Measurements from ENCODE around the gene BUD23.
"Not testable (repeated sequence)": the region's sequence is repeated elsewhere in the genome, so short reads cannot be mapped to it uniquely, and the experiment has no call there.

BUD23 gene

DNA sequence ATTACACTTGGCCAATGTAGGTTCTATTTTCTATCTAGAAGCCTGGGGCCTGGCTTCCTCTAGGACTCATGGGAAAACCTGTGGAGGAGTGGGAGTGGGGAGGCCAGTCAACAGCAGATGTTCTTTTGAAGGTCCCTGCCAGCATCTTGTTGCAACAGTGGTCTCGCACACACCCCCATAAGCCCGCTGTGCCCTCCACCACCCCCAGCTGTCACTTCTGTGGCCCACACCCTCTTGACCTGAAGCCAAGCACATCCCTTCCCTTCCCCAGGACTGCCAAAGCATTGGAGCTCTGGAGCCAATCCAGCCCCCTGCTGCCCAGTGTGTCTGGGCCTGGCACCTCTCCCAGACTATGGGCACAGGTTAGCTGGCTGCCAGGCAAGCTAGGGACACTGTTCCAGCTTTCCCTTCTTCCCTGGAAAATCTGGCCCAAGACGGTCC is 38.0 kb downstream of the BUD23 start:
- DNase-seq = no peak

DNA sequence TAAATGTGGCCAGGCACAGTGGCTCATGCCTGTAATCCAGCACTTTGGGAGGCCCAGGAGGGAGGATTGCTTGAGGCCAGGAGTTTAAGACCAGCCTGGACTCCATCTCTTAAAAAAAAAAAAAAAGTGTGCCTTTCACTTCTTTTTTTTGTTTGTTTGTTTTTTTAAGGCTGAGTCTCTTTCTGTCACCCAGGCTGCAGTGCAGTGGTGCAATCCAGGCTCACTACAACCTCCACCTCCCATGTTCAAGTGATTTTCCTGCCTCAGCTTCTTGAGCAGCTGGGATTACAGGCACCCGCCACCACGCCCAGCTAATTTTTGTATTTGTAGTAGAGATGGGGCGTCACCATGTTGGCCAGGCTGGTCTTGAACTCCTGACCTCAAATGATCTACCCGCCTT is 38.8 kb downstream of the BUD23 start:
- not testable (repeated sequence) for DNase-seq

DNA sequence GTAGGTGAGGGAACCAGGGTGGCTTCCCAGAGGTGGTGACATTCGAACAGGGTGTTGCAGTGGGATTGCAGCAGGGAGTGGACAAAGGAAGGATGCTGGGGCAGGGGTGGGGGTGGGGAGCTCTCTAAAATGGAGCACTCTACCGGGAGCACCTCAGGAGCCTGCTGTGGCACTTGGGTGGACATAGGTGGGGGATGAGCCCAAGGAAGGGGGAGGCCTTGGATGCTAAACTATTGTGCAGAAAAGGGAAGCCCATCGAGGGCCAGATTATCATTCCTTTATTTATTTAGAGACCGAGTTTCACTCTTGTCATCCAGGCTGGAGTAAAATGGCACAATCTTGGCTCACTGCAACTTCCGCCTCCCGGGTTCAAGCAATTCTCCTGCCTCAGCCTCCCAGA is 39.4 kb downstream of the BUD23 start:
- no peak for DNase-seq

DNA sequence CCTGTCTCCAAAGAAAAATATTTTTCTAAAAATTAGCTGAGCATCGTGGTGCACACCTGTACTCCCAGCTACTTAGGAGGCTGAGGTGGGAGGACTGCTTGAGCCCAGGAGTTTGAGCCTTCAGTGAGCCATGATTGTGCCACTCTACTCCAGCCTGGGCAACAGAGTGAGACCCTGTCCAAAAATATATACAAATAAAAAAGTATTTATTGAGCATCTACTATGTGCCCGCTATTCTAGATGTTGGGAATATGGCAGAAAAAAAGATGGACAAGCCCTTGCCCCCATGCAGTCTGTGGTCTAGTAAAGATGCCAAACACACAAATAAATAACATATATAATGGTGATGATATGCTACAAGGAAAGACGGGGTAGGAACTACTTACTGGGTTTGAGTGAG is 40.4 kb downstream of the BUD23 start:
- DNase-seq = no peak

DNA sequence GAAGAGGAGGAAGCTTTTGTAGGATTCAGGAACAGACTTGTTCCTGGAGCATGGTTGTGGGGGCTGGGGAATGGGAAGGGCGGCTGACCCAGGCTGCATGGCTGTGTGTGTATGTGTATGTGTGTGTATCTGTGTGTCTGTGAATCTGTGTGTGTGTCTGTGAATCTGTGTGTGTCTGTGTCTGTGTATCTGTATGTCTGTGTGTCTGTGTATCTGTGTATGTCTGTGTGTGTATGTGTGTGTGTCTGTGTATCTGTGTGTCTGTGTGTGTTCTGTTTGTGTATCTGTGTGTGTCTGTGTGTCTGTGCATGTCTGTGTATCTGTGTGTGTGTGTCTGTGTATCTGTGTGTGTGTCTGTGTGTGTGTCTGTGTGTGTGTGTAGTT is 42.7 kb downstream of the BUD23 start:
- no peak for DNase-seq

DNA sequence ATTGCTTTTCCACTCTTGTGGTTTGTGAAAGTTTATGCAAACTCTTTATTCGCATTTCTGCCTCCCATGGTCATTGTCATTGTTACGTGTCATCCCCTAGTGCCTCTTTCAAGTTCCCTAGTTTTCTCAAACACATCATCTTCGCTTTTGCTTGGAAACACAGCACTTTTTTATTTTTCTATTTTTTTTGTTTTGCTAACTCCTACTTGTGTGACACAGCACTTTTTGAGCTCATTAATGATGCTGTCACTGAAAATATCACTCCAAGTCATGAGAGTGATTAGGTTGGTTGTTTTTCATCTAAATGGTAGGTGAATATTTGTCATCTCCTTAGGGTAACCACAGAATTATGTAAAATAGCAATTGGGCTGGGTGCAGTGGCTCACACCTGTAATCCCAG is 44.6 kb downstream of the BUD23 start:
- DNase-seq = no peak

DNA sequence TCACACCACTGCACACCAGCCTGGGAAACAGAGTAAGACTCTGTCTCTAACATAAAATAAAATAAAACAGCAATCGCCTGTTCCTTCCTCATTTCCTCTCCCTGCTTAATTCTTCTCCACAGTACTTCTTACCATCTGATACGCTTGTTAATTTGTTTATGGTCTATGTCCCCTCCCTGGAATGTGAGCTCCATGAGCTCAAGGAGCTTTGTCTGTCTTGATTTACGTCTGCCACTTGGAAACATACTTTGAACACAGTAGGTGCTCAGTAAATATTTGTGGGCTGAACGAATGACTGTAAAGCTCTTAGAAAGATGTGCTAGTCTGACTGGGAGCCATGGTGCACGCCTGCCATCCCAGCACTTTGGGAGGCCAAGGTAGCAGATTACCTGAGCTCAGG is 45.2 kb downstream of the BUD23 start:
- no peak for DNase-seq

DNA sequence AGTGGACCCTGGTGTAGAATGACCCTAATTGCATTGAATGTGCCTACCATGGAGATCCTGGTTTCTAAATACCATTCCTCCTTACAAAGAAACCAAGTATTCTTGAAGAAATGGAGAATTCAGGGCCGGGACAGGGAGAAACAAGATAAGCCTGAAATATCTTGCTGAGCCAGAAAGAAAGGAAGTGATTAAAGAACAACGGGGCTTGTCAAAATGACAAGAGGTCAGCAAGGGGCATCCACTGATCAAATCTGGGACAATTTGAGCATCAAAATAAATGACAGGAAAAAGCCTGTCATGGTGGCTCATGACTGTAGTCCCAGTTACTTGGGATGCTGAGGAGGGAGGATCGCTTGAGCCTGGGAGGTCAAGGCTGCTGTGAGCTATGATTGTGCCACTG is 47.1 kb downstream of the BUD23 start:
- no peak for DNase-seq

DNA sequence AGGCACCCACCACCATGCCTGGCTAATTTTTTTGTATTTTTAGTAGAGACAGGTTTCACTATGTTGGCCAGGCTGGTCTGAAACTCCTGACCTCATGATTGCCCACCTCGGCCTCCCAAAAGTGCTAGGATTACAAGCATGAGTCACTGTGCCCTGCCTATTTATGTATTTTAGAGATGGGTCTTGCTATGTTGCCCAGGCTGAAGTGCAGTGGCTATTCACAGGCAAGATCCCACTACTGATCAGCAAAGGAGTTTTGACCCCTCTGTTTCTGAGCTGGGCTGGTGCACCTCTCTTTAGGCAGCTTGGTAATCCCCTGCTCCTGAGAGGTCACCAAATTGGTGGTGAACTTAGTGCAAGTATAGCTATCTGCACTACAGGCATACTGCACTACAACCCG is 49.0 kb downstream of the BUD23 start:
- DNase-seq = no peak

DNA sequence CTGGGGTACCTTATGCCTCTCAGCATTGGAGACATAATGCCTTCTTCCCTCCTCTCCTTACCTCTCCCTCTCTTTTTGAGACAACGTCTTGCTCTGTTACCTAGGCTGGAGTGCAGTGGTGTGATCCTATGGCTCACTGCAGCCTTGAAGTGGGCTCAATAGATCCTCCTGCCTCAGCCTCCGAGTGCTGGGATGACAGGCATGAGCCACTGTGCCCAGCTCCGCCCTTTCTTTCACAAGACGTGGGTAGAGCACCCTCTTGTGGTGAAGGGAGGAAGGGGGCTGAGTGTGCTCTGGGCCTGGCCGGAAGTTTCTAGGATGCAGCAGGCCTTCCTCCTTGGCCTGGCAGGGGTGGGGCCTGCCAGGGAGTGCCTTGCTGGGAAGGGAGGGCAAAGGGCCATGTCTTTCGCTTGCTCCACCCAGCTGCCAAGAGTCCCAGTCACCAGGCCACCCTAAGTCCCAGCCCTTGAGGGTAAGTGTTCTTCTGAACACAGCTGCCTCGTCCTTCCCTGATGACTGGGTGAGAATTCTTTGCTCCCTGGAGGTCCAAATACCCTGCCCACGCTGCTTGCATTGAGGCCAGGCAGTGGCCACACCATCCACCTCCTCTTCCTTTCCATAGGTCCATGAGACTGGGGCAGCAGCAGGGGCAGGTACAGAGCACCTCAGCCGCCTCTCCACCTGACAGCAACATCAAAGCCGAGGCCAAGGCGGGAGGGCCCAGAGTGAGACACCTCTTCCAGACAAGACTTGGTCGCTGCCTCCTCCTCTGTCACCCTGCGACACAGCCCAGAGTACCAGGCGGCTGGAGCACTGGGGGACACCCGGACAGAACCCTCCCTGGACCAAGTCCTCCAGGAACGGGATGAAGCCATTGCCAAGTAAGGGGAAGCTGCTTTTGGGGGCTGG is 51.5 kb downstream of the BUD23 start:
- peak; percentile 54 to 76 (median 58) for DNase-seq

DNA sequence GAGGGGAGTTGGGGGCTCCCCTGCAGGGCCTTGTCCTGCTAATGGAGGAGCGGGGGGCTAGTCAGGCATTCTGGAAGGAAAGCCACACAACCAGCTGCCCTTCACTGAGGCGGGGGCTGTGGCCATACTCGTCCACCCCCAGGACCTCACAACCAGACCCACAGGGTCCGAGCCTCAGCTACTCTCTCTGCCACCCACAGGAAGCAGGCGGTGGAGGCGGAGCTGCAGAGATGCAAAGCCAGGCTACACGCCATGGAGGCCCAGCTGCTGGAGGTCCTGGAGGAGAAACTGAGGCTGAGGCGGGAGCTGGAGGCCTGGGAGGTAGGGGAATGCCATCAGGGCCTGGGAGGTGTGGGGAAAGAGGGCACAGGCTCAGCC is 52.1 kb downstream of the BUD23 start:
- no peak for DNase-seq

DNA sequence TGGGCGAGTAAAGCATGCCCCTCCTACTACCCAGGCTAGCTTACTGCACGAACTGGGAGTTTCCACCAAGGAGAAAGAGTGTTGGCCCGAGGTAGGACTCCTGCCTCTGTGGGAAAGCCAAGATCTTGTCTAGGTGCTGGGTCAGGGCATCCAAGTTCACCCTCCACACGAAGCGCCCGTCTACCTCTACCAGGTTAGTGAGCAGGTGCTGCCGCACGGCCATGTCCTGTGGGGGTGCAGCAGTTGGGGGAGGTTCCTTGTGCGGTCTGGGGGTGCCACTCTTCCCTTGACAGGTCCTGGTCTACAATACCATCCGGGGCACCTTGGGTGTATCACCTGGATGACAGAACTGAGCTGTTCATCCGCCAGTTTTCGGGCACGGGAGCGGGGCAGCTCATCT is 53.5 kb downstream of the BUD23 start:
- DNase-seq = no peak

DNA sequence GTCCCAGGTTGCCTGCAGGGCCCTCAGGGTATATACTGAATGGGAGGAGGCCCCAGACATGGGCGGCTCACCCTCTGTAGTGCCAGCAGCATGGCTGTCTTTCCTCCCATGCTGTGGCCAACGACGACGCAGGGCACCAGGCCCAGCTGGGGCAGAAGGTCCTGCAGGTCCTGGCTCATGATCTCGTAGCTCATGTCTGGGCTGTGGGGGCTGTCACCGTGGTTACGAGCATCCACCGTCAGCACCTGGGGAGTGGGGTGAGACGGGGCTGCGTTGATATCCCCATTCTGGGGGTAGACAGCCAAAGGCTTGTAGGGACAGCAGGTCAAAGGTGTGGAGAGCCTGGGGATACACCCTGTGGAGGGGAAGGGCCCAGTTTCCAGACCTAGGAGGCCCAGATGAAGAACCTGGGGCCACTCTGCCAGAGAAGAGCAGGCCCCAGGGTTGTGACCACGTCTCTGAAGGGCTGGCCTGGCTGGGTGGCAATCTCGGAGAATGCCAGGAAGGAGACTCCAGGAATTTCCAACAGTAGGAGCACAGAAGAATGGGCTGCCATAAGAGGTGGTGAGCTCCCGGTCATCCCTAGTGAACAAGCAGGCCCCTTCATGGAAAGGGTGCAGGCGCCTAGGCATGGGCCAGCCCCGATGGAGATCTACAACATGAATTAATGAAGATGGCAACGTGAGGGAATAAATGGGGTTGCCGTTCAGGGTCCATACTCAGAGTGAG is 54.3 kb downstream of the BUD23 start:
- no peak for DNase-seq

DNA sequence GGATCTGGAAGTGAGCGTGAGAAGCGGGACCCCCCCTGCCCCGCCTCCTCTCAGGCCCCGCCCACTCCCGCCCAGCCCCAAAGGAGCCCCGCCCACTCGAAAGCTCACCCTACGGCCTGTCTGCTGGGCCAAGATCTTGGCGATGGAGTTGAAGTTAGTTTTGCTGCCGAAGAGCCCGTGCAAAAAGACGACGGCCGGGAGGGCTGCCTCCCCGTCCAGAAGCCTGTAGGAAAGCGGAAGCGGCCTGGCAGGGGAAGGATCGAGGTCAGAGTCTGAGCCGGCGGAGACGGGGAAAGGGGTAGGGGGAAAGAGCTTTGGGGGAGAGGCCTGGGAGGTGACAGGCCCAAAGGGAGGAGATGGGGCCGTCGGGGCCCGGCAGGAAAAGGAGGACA is 54.8 kb downstream of the BUD23 start:
- peak; percentile 22 to 49 (median 42) for DNase-seq

DNA sequence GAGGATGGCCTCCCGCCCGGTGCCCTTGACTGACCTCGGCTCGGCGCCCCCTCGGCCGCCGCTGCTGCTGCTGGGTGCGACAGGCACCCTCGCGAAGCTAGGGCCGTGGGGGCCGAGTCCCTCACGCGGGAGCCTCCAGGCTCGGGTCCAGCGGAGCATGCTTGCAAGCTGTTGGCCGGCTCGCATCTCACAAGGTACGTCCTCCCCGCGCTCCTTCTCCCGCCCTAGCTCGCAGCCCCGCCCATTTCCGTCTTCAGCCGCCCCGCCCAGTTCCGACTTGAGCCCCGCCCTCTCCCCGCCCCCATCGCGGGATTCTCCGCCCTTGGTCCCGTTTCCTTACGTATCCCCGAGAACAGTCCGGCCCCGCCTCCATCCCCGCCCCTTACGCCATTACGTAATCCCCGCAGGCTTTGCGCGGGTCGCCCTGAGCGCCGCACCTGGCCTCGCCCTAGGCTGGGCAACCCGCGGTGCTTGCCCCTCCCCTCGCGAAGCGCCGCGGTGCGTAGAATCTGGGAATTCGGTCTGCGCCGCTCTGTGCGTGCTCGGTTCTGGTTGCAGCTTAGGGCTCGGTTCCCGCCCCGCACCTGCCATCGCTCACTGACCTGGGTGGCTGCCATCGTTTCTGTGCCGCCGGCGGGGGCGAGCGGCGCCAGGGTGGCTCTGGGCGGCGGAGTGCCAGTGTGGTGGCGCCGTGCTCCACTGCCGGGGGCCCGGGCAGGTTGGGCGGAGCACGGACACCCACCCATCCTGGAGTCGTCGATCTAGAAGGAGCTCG is 55.4 kb downstream of the BUD23 start, which contains the start of gene ABHD11:
Gene ABHD11 (minus strand): TSS at position 191 of the 775 bp plus-strand sequence. CDS start 32 bp downstream, at position 159.
- DNase-seq = peak; percentile 94 to 99 (median 97)

DNA sequence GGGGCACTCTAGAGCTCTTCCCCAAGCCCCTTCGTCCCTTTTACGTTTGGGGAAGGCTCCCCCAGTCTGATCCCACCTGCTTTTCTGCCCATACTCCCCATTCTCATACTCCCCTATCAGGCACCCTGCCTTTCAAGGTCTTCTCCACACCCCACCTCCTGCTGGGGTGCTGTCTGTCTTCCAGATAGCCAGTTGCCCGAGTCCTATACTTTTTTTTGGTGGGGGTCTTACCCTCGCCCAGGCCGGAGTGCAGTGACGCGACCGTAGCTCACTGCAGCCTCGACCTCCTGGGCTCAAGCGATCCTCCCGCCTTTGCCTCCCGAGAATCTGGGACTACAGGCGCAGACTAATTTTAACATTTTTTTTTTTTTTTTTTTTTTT is 56.0 kb downstream of the BUD23 start:
- no peak for DNase-seq

DNA sequence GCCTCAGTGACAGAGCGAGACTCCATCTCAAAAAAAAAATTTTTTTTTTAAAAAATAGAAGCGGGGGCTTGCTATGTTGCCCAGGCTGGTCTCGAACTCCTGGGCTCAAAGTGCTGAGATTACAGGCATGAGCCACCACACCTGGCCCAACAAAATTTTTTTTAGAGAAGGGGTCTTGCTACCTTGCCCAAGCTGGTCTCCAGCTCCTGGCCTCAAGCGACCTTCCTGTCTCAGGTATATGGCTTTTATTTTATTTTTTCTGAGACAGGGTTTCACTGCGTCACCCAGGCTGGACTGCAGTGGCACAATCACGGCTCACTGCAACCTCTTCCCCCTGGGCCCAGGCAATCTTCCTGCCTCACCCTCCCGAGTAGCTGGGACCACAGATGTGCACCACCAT is 56.8 kb downstream of the BUD23 start:
- DNase-seq = no peak

DNA sequence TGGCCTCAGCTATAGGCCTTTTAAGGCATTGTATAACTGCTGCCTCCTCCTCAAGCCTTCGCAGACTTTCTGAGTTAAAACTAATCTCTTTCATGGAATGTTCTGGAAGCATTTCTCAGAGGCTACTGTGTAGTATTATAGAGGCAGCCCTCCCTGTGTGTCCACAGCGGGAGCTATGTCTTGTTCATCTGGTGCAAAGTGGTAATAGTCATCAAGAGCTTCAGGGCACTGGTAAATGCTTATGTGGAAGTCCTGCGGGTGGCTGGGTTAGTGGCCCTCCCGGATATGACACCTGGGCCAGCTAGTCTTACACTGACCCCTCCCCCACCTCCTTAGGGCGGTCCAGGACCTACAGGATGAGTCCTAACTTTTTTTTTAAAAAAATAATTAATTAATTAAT is 57.4 kb downstream of the BUD23 start:
- no peak for DNase-seq

DNA sequence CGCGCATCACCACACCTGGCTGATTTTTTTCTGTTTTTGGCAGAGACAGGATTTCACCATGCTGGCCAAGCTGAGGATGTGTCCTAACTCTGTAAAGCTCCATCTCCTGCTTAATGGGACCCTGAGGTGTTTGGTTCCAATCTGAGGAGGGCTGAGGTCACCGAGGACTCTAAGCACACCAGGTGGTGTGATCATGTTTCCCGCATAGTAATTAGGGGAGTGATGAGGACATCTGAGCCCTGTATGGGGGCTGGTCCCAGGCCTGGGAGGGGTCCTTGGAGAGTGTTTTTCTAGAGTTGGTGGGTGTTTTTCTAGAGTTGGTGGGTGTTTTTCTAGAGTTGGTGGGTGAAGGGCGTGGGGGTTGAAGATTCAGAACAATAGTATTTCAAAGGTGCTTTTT is 58.2 kb downstream of the BUD23 start:
- no peak for DNase-seq

DNA sequence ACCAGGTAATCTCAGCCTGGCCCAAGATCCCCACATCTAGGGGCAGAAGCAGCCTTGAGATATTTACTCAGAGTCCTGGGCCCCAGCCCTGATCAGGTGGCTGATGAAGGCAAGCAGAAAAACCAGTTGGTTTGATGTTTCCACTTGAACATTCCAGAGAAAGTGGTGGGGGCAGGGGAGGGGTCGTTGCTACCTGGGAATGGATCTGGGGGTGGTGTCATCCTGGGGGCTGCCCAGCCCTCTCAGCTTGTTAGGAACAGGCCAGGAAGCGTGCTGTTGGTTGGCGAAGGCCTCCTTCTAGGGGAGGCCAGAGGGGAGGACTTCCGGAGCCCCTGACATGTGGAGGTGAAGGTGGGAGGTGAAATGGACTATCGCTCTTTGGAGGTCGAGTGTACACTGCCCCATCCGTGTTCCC is 58.9 kb downstream of the BUD23 start:
- DNase-seq = no peak

DNA sequence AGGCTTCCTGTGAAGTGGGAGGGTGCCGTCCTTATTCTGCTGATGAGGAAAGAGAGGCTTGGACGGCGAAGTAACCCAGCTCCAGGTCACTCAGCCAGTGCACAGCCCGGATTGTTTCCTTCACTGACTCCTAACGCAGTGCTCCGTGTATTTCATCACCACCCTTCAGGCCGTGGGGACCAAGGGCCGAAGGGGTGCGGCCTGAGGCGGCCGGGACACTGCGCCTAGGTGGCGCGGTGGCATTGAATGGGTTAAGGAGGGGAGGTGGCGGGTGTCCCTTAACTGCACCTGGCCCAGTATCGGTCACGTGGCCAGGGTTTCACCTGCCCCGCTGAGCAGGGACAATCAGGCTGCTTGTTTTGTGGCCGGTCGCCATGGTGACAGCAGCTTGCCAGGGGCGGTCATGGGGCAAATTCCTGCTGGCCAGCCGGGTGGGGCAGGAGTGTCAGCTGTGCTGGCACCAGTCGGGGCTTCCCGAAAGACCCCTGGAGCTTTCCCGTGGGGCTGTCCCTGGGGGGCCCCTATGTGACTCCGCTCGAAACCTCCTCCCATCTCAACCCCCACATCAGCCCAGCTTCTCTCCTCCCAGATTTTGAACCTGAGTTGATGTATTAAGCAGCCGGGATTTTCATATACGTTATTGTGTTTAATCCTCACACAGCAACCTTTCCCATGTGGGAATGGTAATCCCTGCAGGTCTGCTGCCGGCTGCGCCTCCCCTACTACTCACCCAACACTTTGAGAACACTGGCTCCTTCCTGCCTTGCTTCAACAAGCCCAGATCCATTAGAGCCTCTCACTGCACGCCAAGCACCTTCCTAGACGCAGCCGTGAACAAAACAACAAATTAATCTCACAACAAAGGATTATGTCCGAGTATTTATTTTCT is 59.6 kb downstream of the BUD23 start:
- DNase-seq = no peak

DNA sequence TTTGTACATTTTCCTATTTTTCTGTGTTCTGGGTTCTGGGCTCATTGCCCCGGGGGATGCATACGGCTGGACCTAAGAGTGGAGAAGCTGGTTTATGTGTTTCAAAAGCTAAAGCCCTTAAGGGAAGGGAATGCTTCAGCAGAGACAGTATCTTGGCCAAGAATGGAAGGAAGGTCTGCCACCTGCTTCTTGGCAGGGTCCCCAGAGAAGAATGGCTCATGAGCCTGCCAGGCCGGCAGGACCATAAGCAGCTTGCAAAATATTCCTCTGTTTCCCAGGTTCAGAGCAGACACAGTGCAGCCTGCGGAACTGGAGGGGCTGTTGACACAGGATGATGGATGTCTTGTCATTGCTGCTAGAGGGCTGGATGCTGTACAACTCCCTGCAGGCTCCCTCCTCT is 63.0 kb downstream of the BUD23 start:
- no peak for DNase-seq
